GM12878 (cell line): ENCODE results near the gene C8G. TPM values are rescaled to one million over a fixed set of nuclear protein-coding genes. Genes with fewer than 3 reads are reported as not detected.

Experiments used
- ATAC-seq: fragments of 200-7000 bp; cut with Tn5 transposase; 3 replicates; pipeline ENCODE4 v1.9.1; 2020; ENCODE audit warnings: mild to moderate bottlenecking, moderate library complexity
- BruUV-seq: library from RNA; stranded (reverse); fragments of 400-500 nt; replicated peaks from 2 replicates; lab custom pipeline; 2021; lab: Mats Ljungman, UMichigan
- CTCF ChIA-PET: fragments of 300-600 bp; sonication (Branson Sonifier 250); formaldehyde crosslinking; extraction: SDS; loops from one replicate; lab custom pipeline; 2021; ENCODE audit warnings: inconsistent platforms; lab: Yijun Ruan, JAX
- POLR2A ChIA-PET: fragments of 350-600 bp; formaldehyde crosslinking; extraction: SDS; loops from one replicate; lab custom pipeline; 2021; ENCODE audit warnings: inconsistent platforms; lab: Charles Lee
- RAD21 ChIA-PET: fragments of 300-600 bp; sonication (Branson Sonifier 250); formaldehyde crosslinking; loops from one replicate; lab custom pipeline; 2023; ENCODE audit warnings: antibody characterized with exemption; ENCODE audit not compliant: unreplicated experiment; lab: Charles Lee
- SMC1A ChIA-PET: fragments of 300-600 bp; sonication (Branson Sonifier 250); formaldehyde crosslinking; loops from one replicate; lab custom pipeline; 2023; ENCODE audit not compliant: unreplicated experiment, uncharacterized antibody; lab: Charles Lee
- DNase-seq: peaks from one replicate; pipeline ENCODE4 v3.0.0-alpha.2; 2011; ENCODE audit warnings: low read depth, low spot score
- FAIRE-seq: peaks from 3 replicates; lab custom pipeline; 2011; peaks lifted over from hg19 to GRCh38; lab: Jason Lieb, UNC
- H2AFZ ChIP-seq: 2 replicates; pipeline ENCODE4 v1.6.0; 2011; ENCODE audit warnings: low read depth, low read length, control low read depth; ENCODE audit not compliant: control insufficient read depth
- H3K27ac ChIP-seq: 2 replicates; pipeline ENCODE4 v1.5.1; 2011; ENCODE audit warnings: control low read depth; ENCODE audit not compliant: control insufficient read depth, insufficient read depth
- H3K27me3 ChIP-seq, 2 experiments: replicated peaks in 1 of 2; 2 replicates each; pipeline versions ENCODE4 v1.6.0 to v1.6.1; 2011; ENCODE audit warnings: low read length in 1 of 2; ENCODE audit not compliant: control insufficient read depth in 2 of 2, insufficient read depth in 2 of 2
- H3K36me3 ChIP-seq, 2 experiments: 2 replicates each; pipeline ENCODE4 v1.5.1; 2011; ENCODE audit warnings: low read length in 1 of 2; ENCODE audit not compliant: control insufficient read depth in 2 of 2, insufficient read depth in 2 of 2
- H3K4me1 ChIP-seq: 2 replicates; pipeline ENCODE4 v1.6.1; 2011; ENCODE audit warnings: mild to moderate bottlenecking, low read length, moderate library complexity, mixed read lengths; ENCODE audit not compliant: control insufficient read depth, insufficient read depth
- H3K4me2 ChIP-seq: 2 replicates; pipeline ENCODE4 v1.6.0; 2011; ENCODE audit warnings: control low read depth; ENCODE audit not compliant: control insufficient read depth, insufficient read depth
- H3K4me3 ChIP-seq: fragments of 200-600 bp; sonication (generic); 2 replicates; pipeline ENCODE4 v1.5.1; 2016
- H3K79me2 ChIP-seq: 2 replicates; pipeline ENCODE4 v1.6.0; 2011; ENCODE audit warnings: low read length; ENCODE audit not compliant: control insufficient read depth, insufficient read depth
- H3K9ac ChIP-seq: 2 replicates; pipeline ENCODE4 v1.8.0; 2011; ENCODE audit warnings: low read length, control low read depth, mixed read lengths; ENCODE audit not compliant: control insufficient read depth, insufficient read depth
- H3K9me3 ChIP-seq: replicated peaks from 3 replicates; pipeline ENCODE4 v1.5.1; 2011; ENCODE audit warnings: mild to moderate bottlenecking, low read length; ENCODE audit not compliant: control insufficient read depth, insufficient read depth
- H4K20me1 ChIP-seq: 2 replicates; pipeline ENCODE4 v1.6.0; 2011; ENCODE audit not compliant: control insufficient read depth, insufficient read depth
- HDAC6 ChIP-seq: fragments of 200-600 bp; sonication (generic); IDR thresholded peaks from one replicate; pipeline ENCODE4 v1.8.0; 2017; ENCODE audit warnings: antibody characterized with exemption; ENCODE audit not compliant: unreplicated experiment
- IRF4 ChIP-seq: IDR thresholded peaks from 2 replicates; pipeline ENCODE4 v1.6.1; 2011; ENCODE audit warnings: low read depth, low read length
- KDM1A ChIP-seq: fragments of 200-600 bp; sonication (generic); IDR thresholded peaks from 2 replicates; pipeline ENCODE4 v1.6.1; 2016; ENCODE audit warnings: borderline replicate concordance
- KLF5 ChIP-seq: fragments of 450-650 bp; IDR thresholded peaks from 2 replicates; pipeline ENCODE4 v1.6.1; 2014; ENCODE audit warnings: mild to moderate bottlenecking; ENCODE audit not compliant: partially characterized antibody
- MXI1 ChIP-seq: fragments of 150-350 bp; IDR thresholded peaks from 2 replicates; pipeline ENCODE4 v1.6.1; 2011; ENCODE audit warnings: low read depth, mild to moderate bottlenecking, inconsistent platforms, low read length, improper control_type of control experiment
- NFYB ChIP-seq: IDR thresholded peaks from 2 replicates; pipeline ENCODE4 v1.6.1; 2011; ENCODE audit warnings: low read depth, mild to moderate bottlenecking, low read length, improper control_type of control experiment, moderate library complexity; ENCODE audit not compliant: insufficient read depth
- POLR2A ChIP-seq: IDR thresholded peaks from 2 replicates; pipeline ENCODE4 v1.6.1; 2011; ENCODE audit warnings: low read depth, mild to moderate bottlenecking, low read length
- RAD51 ChIP-seq: fragments of 450-650 bp; IDR thresholded peaks from 2 replicates; pipeline ENCODE4 v1.6.1; 2016; ENCODE audit warnings: moderate library complexity, mild to moderate bottlenecking, inconsistent platforms
- SIN3A ChIP-seq: IDR thresholded peaks from 2 replicates; pipeline ENCODE4 v1.6.1; 2012; ENCODE audit warnings: low read depth, low read length, improper control_type of control experiment
- SPI1 ChIP-seq: IDR thresholded peaks from 2 replicates; pipeline ENCODE4 v1.6.1; 2011; ENCODE audit warnings: low read depth, mild to moderate bottlenecking, low read length, moderate library complexity, borderline replicate concordance; ENCODE audit not compliant: insufficient read depth
- SUPT20H ChIP-seq: IDR thresholded peaks from 2 replicates; pipeline ENCODE4 v1.6.1; 2011; ENCODE audit warnings: low read depth, mild to moderate bottlenecking, low read length, moderate library complexity, borderline replicate concordance; ENCODE audit not compliant: control insufficient read depth
- TARDBP ChIP-seq: IDR thresholded peaks from 2 replicates; pipeline ENCODE4 v1.6.1; 2016; ENCODE audit warnings: borderline replicate concordance
- YBX1 ChIP-seq: fragments of 450-650 bp; IDR thresholded peaks from 2 replicates; pipeline ENCODE4 v1.6.1; 2016; ENCODE audit warnings: antibody characterized with exemption
- ZNF24 ChIP-seq: fragments of 450-650 bp; IDR thresholded peaks from 2 replicates; pipeline ENCODE4 v1.6.1; 2017; ENCODE audit warnings: antibody characterized with exemption, mild to moderate bottlenecking
- WGBS: methylation state at CpG from one replicate; pipeline ENCODE4 v1.1.6; 2016; ENCODE audit warnings: low lambda C conversion rate; ENCODE audit not compliant: insufficient replicate concordance, insufficient coverage; ENCODE audit errors: missing lambda C conversion rate; 5-methylcytosine and 5-hydroxymethylcytosine counted together
- in situ Hi-C: fragments of 300-500 bp; cut with MboI; formaldehyde crosslinking; loops from 9 replicates; pipeline ENCODE4 v1.14.3; 2018; ENCODE audit warnings: mixed read lengths
- intact Hi-C: fragments of 100-400 bp; cut with micrococcal nuclease; formaldehyde crosslinking; loops from one replicate; pipeline ENCODE4 v1.14.2; 2022; ENCODE audit not compliant: unreplicated experiment
- polyA plus RNA-seq, 11 experiments: library from polyadenylated mRNA; depleted of rRNA in 4 of 11; unstranded in 6 of 11; stranded (reverse) in 5 of 11; fragments of >200 nt; fragmentation: Nextera tagmentation in 4 of 11; fragmentation: Illumina TruSeq in 1 of 11; extraction: Ambion mirVana in 4 of 11; extraction: Trizol in 1 of 11; gene quantifications; 1 replicate in 1 of 11; 2 replicates in 10 of 11; pipeline versions ENCODE4 v1.2.1 to v1.2.3, GENCODE V29; 2011 to 2016; ENCODE audit warnings: inconsistent platforms in 2 of 11, missing spikeins in 2 of 11, low read depth in 1 of 11
- total RNA-seq, 4 experiments: library from RNA; depleted of rRNA in 3 of 4; stranded (reverse); fragments of >200 nt in 3 of 4; fragmentation: Illumina TruSeq in 1 of 4; extraction: Trizol in 1 of 4; gene quantifications; 2 replicates each; pipeline versions ENCODE4 v1.2.1 to v1.2.3, GENCODE V29; 2013 to 2021

Gene C8G
- total and polyA plus RNA-seq, 10 of the 15 experiments (the other 5 are each of a cell fraction or from before 2014, with no cell fraction given): 0.26 to 0.69 (median 0.50) TPM; not detected in 7

DNA sequence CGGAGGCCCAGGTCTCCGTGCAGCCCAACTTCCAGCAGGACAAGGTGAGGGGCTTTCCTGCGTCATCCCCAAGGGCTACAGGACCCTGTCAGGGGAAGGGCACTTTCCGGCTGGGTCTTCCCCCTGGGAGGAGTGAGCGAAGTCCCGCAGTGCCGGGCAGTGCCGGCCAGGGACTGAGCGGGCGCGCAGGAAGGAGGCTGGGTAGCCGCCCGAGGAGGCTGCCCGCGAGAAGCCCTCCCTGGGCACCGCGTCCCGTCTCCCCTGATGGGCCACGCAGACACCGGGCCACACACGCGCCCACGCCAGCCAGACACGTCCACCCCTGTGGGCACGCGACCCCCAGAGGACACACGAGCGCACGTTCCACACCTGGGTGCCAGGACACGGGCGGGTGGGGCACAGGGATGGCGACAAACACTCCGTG is 32.6 kb downstream of the C8G start:
- Histone ChIP-seq H3K36me3 (no peaks in the 10 kb centered on the region), H3K4me2 (no peak overlapping the region), H3K27ac (no peak overlapping the region), H3K9me3 (no peaks in the 10 kb centered on the region), H3K4me1 (no peaks in the 10 kb centered on the region), H3K79me2 (no peaks in the 10 kb centered on the region), H2AFZ (no peak overlapping the region), H3K27me3 (no peaks in the 10 kb centered on the region; a peak in 2 of 4 replicates), H3K9ac (no peak overlapping the region), H4K20me1 (no peaks in the 10 kb centered on the region), H3K4me3 (no peak overlapping the region)
- DNase-seq (no peak), FAIRE-seq (no peak), ATAC-seq (no peak)
- no peak for TF ChIP-seq SIN3A
- intact Hi-C loops (no loop called here), in situ Hi-C loops (no loop called here)
- ChIA-PET POLR2A (interaction anchor here (0.6 kb wide), 1 partner anchor 174 kb away, joined by 3 read pairs; no protein-coding TSS in a partner anchor), SMC1A (no interaction called here), CTCF (interaction anchor here (0.7 kb wide), 1 partner anchor 15 kb away, joined by 3 read pairs; no protein-coding TSS in a partner anchor), RAD21 (no interaction called here)
- 67% methylated on average over 32 of the region's 33 CpGs for WGBS
- no TSS peak for BruUV-seq

DNA sequence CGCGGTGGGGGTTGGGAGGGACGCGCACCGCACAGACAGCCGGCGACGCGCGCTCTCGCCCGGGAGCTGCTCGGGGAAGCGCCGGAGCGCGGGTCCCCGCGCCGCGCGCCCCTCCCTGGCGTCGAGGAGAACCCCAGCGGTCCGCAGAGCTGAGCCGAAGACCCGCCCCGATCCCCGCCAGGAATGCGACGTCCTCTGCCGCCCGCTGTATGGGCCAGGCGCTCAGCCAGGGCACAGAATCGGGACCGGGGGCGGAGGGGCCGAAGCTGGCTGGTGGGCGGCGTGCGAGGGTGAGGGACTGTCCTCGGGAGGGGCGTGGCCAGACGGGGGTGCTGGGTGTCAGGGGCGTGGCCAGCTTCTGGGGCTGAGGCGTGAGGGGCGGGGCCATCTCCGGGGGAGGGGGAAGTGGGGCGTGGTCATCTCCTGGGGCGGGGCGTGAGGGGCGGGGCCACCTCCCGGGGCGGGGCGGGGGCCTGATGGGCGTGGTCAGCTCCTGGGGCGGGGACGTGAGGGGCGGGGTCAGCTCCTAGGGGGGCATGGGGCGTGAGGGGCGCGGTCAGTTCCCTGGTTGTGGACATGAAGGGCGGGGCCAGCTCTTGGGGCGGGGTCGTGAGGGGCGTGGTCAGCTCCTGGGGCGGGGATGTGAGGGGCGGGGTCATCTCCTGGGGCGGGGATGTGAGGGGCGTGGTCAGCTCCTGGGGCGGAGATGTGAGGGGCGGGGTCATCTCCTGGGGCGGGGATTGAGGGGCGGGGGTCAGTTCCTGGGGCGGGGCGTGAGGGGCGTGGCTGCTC is 33.2 kb downstream of the C8G start:
- ATAC-seq: peak; percentile 34
- intact Hi-C loops: no loop called here
- CTCF ChIA-PET: interaction anchor here (0.7 kb wide), 1 partner anchor 15 kb away, joined by 3 read pairs; no protein-coding TSS in a partner anchor

More for the DNA sequence above, 33.2 kb downstream of the C8G start:
- ChIA-PET RAD21 (no interaction called here), SMC1A (no interaction called here), POLR2A (interaction anchor here (0.6 kb wide), 1 partner anchor 173 kb away, joined by 3 read pairs; no protein-coding TSS in a partner anchor)
- H3K4me3 ChIP-seq: no peak overlapping the region
- H3K9ac ChIP-seq: no peak overlapping the region
- FAIRE-seq (no peak), DNase-seq (no peak)
- H3K79me2 ChIP-seq: no peaks in the 10 kb centered on the region
- TF ChIP-seq SPI1 (no peak), YBX1 (no peak), TARDBP (no peak), NFYB (no peak), HDAC6 (no peak), MXI1 (no peak), IRF4 (no peak), RAD51 (no peak), ZNF24 (no peak), KLF5 (no peak), SUPT20H (no peak), POLR2A (no peak), KDM1A (no peak)
- no peaks in the 10 kb centered on the region; a peak in 2 of 4 replicates for H3K27me3 ChIP-seq
- no peaks in the 10 kb centered on the region for H3K36me3 ChIP-seq
- H4K20me1 ChIP-seq: no peaks in the 10 kb centered on the region
- whole genome bisulfite sequencing: 55% methylated on average over 50 of the region's 78 CpGs
- H3K4me1 ChIP-seq: no peaks in the 10 kb centered on the region
- H3K27ac ChIP-seq: no peak overlapping the region
- no TSS peak for BruUV-seq
- in situ Hi-C loops: no loop called here
- H3K9me3 ChIP-seq: no peaks in the 10 kb centered on the region
- H3K4me2 ChIP-seq: no peak overlapping the region
- H2AFZ ChIP-seq: no peak overlapping the region
